ENCODE results near the gene TCTN1.

DNA sequence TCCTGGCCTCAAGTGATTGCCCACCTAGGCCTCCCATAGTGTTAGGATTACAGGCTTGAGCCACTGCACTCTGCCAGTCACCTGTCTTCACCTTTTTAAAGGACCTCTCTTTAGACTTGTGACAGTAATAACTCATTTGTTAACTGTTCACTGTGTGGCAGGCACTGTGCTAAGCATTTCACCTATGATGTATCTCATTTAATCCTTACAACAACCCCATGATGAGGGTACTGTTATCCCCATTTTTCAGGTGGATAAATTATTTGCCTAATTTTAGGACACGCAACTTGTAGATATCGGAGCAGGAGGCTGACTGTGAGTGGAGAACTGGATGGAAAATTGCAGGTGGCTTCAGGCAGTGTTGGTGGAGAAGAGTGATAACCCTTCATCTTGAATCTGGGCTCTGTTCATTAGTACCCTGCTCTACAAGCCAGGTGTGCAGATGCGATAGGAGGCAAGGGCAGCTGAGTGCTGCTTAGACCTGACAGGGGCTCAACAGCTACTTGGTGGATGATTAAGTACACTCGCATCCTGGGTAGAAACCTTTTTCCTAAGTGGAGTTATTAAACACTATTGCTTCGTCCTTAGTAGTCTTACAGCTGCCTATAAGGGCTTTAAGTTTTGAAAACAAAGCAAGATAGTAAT lies 2.7 kb downstream of the TCTN1 start:
- no peak for TF ChIP-seq POLR2AphosphoS5 (IDR thresholded peaks at IDR 0.05; ENCODE audit: low read depth, low read length)
- TF ChIP-seq POLR2A (IDR thresholded peaks at IDR 0.05; ENCODE audit: low read depth, low read length), result no peak
- TF ChIP-seq TAF1 (IDR thresholded peaks at IDR 0.05; ENCODE audit: low read depth, low read length), result no peak
- no peak for TF ChIP-seq SPI1 (IDR thresholded peaks at IDR 0.05; ENCODE audit: low read depth, low read length)
- no peak for TF ChIP-seq POU2F2 (IDR thresholded peaks at IDR 0.05; ENCODE audit: low read depth, low read length)

All from GM12891 (cell line).